Stimulated activated CD4-positive, alpha-beta T cell treated with anti-CD3 and anti-CD28 coated beads, Interleukin-12 subunit alpha, Interleukin-12 subunit beta, amount 100 ng/mL, for 24 hours (primary cell): ENCODE measurements around the gene NTPCR.

Source experiments
- DNase-seq, 2 experiments: peaks; one replicate each; pipeline ENCODE4 v3.0.0-alpha.2; 2020; ENCODE audit warnings: low read depth in 2 of 2

The NTPCR gene

DNA sequence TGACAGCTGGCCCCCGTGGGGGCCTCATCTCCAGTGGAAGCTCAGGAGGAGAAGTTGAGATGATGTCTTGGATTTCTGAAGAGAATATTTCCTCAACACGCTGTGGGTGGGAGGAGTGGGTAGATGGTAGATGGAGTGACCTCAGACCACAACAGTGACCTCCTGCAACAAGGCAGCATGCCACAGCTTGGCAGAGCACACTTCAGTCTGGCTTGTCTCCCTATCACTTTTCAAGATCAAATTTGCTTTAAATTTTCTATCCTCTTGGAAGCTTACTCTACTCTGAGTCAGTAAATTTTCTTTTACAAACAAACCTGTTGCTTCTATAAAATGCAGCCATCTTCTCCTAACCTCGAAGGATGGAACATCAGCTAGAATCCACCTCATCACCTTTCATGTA, 59.7 kb downstream of the NTPCR start:
- DNase-seq, result no peak

DNA sequence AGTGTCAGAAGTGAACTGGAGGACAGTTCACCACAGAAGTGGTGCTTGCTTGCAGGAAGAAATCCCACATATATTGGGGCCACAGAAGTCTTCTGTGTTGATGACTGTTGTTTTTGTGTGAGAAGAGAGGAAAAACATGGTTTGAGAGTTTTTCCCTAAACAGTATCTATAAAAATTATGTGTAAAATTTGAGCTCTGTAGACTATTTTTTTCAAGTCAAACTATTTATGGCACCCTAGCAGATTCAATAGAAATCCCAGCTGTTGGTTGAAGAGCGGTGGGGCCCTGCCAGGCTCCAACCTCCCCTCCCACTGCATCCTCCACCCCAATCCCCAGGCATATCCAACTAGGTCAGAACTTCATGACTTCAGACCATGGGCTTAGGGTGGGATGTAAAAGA, 61.6 kb downstream of the NTPCR start:
- no peak for DNase-seq

DNA sequence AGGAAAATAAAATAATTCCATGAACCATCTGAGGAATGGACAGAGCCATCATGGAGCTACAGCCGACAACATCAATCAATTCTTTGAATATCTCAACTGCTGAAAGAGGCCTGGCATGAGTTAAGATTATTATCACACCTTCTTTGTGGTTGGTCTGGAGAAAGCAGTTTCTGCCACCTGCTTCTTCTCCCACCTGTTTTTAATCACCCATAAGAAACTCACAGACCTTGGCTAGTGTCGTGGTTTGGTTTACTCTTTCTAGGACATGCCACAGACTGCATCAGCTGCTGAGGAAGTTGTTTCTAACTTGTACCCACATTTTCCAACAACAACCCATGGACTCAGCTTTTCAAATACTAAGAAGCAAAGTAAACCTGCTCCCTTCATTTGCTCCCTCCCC, 65.6 kb downstream of the NTPCR start:
- no peak for DNase-seq

DNA sequence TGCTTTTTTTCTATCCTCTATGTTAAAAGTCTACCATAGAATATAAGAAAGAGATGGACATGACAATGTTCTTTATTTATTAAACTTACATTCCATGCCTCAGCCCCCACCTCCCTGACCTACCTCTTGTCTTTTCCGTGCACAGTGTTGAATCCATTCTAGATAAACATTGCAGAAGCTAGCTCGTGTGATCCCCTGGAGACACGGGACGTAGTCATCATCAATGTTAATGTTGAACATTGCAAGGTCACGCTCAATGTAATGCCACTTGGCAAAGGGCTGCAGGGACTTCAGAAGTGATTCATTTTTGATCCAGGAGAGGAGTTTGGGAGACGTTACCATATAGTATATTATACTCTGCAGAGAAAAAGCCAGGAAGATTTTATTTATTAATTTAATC, 66.4 kb downstream of the NTPCR start:
- DNase-seq, result no peak

DNA sequence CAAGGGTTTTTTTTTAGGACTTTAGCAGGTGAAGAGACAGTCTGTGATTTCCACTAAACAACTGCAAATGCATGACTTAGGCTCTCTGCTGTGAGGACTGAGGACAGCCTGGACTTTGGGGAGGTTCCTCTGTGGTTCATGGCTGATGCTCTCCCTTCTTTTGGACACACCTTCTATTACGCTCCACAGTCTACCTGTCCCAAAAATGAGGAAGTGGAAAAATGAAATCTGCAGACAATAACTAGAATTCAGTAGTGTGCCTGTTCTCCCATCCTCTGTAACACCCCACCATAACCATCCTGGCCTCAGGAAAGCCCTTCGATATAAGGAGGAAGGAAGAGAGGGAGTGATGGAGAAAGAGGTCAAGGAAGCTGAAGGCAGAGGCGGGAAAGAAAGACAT, 68.7 kb downstream of the NTPCR start:
- no peak for DNase-seq

DNA sequence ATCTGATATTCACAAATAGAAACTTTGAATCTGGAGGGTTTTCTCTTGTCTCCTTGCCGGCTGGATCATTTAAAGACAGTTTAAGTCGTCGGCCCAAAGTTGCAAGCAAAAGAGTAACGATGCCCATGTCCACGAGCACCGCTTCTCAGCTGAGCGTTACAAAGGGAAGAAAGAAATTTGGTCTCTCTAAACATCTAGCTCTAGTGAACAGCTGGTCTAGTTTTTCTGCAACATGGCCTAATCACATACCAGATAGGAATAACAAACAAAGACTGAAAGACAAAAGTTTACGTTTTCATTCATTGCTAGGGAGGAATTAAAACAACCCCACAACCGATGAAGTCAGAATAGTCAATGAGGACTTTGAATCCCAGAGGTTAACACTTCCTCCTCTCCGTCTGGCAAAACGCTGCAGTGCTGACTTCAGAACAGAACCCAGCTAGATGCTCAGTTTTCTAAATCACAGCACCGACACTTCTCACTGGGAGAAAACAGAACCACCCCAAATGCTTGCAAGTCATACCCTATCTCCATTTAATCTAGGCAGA, 69.4 kb downstream of the NTPCR start:
- no peak for DNase-seq

DNA sequence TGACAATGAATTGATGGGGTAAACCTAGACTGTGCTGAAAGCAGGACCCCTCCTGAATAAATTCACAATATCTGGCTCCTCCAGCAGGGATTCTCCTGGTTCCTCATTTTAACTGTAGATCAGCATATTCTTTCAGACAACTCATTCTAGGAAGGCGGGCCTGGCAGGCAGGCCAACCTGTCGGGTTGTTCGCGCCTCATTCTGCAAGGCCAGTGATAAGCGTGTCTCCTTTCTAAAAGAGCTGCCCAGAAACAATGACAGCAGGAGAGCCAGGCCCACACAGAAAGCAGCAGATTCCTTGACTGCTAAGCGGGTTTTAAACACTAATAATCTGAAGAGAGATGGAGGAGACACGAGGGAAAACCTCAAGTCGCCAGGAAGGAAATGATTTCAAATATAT, 70.0 kb downstream of the NTPCR start:
- no peak for DNase-seq

DNA sequence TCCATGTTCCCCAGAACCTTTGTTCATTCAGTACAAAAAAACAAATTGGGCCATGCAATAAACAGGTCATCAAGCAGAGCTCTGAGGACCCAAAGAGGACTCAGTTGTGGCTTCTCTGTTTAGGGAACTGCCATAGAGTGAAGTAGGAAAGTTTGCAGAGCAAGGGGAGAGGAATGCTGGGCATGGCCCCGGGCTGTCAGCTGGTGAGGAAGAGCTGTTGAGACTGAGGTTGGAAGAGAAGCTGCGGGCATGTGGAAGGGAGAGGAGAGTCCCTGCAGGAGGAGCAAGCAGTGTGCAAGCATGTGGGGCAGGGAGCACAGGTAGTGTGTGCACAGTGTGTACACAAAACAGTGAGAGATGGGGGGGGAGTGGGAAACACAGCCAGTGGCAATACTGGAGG, 71.8 kb downstream of the NTPCR start:
- DNase-seq, result no peak

DNA sequence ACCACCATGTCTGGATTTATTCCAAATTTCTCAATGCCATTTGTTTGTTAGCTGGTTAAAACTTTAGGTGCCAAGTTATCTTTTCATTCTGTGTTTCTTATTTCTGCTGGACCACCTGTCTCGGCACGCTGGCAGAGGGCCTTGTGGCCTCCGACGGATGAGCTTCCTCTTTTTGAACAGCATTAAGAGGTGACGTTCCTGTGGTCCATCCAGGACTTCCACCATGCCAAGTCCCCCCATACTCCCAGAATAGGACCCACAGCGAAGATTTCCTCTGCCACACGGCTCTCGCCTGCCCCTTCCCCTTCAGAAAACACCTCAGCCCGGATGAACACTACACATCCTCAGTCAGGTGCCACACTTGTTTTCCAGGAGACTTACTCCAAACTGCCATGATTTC, 73.8 kb downstream of the NTPCR start:
- DNase-seq, result no peak

DNA sequence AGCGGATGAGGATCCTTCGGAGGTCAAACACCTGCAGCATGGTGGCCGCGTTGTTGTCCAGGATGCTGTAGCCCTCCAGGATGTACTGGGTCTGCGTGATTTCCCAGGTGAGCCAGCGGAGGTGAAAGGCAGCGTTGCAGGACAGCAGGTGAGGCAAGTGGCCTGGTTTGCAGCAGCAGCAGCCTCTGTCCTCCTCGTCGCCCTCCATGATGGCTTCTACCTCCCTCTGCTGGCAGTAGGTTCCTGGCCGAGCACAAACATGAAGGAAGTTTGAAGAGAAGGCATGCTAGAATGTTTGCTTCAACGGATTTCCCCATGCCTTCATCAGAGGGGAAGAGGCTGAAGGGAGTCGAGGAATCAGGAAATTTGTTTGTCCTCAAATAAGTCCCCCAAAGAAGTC, 74.7 kb downstream of the NTPCR start:
- no peak for DNase-seq

DNA sequence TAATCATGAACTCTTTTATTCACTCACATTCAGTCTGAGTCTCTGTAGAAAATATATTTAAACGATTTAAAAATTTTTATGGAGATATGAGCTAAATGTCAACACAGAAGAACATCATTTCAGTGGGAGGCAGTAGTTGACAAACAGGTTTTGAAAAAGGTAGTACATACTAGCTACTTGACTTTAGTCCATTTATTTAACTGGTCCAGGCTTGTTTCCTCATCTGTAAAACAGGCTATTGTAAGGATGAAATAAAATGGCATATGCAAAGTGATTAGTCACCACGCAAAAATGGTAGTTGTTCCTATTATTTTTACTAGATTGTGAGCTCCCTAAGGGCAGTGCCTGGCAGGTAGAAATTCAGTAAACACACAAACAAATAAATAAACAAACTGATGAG, 75.2 kb downstream of the NTPCR start:
- no peak for DNase-seq

DNA sequence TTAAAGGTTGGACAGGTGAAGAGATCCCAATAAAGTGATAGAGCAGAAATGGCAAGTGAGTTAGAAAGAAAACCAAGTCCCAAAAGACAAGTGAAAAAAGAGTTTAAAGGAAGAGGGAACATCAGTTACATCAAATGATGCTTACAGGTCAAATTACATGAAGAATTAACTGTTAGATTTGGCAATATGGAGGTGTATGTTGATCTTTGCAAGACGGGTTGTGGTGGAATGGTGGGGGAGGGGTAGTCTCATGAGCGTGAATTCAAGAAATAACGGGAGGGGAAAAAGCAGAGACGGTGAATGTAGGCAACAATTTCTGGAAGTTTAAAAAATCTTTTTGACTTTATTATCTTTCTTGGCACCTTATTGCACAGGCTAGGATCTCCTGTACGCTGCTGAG, 76.6 kb downstream of the NTPCR start:
- no peak for DNase-seq

DNA sequence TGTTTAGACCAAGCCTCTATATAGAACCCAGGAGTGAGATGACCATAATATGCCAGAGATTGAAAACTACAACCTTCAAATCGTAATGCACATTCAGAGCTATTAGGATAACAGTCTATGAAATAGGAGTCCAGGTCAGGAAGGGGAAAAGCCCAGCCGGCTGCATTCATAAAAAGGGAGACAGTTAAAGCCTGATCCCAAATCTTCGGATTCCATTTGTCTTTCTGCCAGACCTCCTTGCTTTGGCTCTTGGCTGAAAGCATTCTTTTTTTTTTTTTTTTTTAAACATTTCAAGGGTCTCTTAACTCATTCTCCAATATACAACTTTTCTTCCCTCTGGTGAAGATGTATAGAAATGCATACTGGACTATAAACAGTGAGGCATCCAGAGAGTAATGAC, 81.1 kb downstream of the NTPCR start:
- DNase-seq, result no peak

DNA sequence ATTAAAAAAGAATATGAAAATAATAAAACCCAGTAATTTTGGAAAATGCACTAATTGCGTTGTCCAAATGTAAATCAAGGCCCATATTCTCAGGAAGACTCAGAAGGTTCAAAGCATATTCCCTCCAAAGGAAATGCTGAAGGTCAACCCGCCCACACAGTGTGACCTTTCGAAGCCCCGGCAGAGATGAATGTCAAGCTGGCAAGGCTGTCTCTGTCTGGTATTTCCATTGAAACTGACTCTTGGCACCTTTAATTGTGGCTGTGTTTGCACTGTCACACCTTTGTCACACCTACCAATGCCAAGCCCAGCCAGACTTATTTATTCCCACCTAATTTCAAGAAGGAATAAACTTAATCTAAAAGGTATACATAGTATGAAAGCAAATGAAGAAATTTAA, 82.5 kb downstream of the NTPCR start:
- no peak for DNase-seq

DNA sequence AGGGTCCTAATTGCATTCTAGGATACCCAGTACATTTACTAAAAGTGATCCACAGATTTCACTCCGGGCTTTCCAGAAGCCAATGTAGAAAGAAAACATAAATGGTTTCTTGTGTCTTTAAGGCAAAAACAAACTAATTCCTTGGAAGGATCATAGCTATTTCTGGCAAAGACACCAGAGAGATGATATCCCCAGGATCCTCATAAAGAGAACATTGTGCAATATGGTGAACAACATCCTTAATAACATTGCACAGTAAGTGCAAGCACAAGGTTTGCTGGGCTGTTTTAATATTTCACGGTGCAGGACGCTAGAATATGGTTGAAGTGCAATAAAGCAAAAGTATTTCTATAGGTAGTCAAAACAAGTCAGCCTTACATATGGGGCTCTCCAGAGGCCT, 83.0 kb downstream of the NTPCR start:
- no peak for DNase-seq
